OCI-LY7 (cell line): ENCODE data around the gene CATSPERB. TPM values are rescaled to one million over a fixed set of nuclear protein-coding genes. Genes with fewer than 3 reads are reported as not detected.

Experiments
- BruUV-seq: library from RNA; stranded (reverse); fragments of 400-500 nt; replicated peaks from 2 replicates; lab custom pipeline; 2021; lab: Mats Ljungman, UMichigan
- CTCF ChIA-PET: fragments of 300-600 bp; sonication (Branson Sonifier 250); formaldehyde crosslinking; loops from one replicate; lab custom pipeline; 2022; ENCODE audit warnings: antibody characterized with exemption; ENCODE audit not compliant: unreplicated experiment; lab: Charles Lee
- POLR2A ChIA-PET: fragments of 300-600 bp; sonication (Branson Sonifier 250); formaldehyde crosslinking; loops from one replicate; lab custom pipeline; 2022; ENCODE audit warnings: antibody characterized with exemption; lab: Charles Lee
- DNase-seq: peaks from one replicate; pipeline ENCODE4 v3.0.0-alpha.2; 2015; ENCODE audit warnings: low spot score
- H2AFZ ChIP-seq: fragments of 200-600 bp; sonication (generic), shearing (Covaris generic); 2 replicates; pipeline ENCODE4 v1.6.1; 2014; ENCODE audit warnings: mild to moderate bottlenecking, antibody characterized with exemption, low read length, moderate library complexity
- H3K27ac ChIP-seq: fragments of 200-600 bp; sonication (generic); 2 replicates; pipeline ENCODE4 v1.5.1; 2014; ENCODE audit warnings: mixed run types, low read depth, mild to moderate bottlenecking, moderate library complexity, low read length, inconsistent platforms; ENCODE audit not compliant: poor library complexity, severe bottlenecking
- H3K36me3 ChIP-seq: fragments of 200-600 bp; sonication (generic); 2 replicates; pipeline ENCODE4 v1.6.1; 2014; ENCODE audit warnings: mild to moderate bottlenecking, antibody characterized with exemption, low read length, moderate library complexity, mixed read lengths; ENCODE audit not compliant: insufficient read depth
- H3K4me1 ChIP-seq: fragments of 200-600 bp; sonication (generic); 2 replicates; pipeline ENCODE4 v1.5.1; 2014; ENCODE audit warnings: mild to moderate bottlenecking, low read length; ENCODE audit not compliant: insufficient read depth, poor library complexity, severe bottlenecking
- H3K4me2 ChIP-seq: fragments of 200-600 bp; sonication (generic); 2 replicates; pipeline ENCODE4 v1.6.1; 2014; ENCODE audit warnings: mild to moderate bottlenecking, low read length
- H3K4me3 ChIP-seq: fragments of 200-600 bp; sonication (generic); 2 replicates; pipeline ENCODE4 v1.5.1; 2014; ENCODE audit warnings: mild to moderate bottlenecking, low read depth, low read length; ENCODE audit not compliant: poor library complexity, severe bottlenecking
- H3K79me2 ChIP-seq: fragments of 200-600 bp; sonication (generic); 2 replicates; pipeline ENCODE4 v1.6.1; 2016; ENCODE audit warnings: low read depth, mild to moderate bottlenecking, low read length, moderate library complexity, mixed read lengths; ENCODE audit not compliant: insufficient read depth
- H3K9me2 ChIP-seq: fragments of 200-600 bp; sonication (generic); 2 replicates; pipeline ENCODE4 v1.6.1; 2016; ENCODE audit warnings: mild to moderate bottlenecking, low read length, mixed read lengths; ENCODE audit not compliant: insufficient read depth
- H3K9me3 ChIP-seq: fragments of 200-600 bp; sonication (generic); 2 replicates; pipeline ENCODE4 v1.6.1; 2014; ENCODE audit warnings: mild to moderate bottlenecking, mixed run types, low read length, mixed read lengths
- H4K20me1 ChIP-seq: fragments of 200-600 bp; sonication (generic); 2 replicates; pipeline ENCODE4 v1.6.1; 2014; ENCODE audit warnings: mild to moderate bottlenecking, antibody characterized with exemption, low read length, moderate library complexity, mixed read lengths; ENCODE audit not compliant: insufficient read depth
- EZH2phosphoT487 ChIP-seq: fragments of 200-600 bp; sonication (generic); IDR thresholded peaks from 2 replicates; pipeline ENCODE4 v1.6.1; 2018; ENCODE audit warnings: low read depth, borderline replicate concordance, mild to moderate bottlenecking, mixed run types, antibody characterized with exemption, low read length, moderate library complexity, mixed read lengths
- intact Hi-C: fragments of 100-400 bp; cut with micrococcal nuclease; formaldehyde crosslinking; loops from one replicate; pipeline ENCODE4 v1.10.0; 2022; ENCODE audit not compliant: unreplicated experiment
- total RNA-seq, 2 experiments: library from RNA; depleted of rRNA in 1 of 2; stranded (reverse); fragments of >200 nt in 1 of 2; shearing (Covaris generic) in 1 of 2; gene quantifications; 2 replicates each; pipeline ENCODE4 v1.2.3, GENCODE V29; 2014 to 2022
- TF ChIP-seq, protein P1 (sequence below): fragments of 200-600 bp; sonication (generic); conservative IDR thresholded peaks from 2 replicates; pipeline ENCODE4 v1.5.1; 2014; ENCODE audit warnings: mild to moderate bottlenecking, antibody characterized with exemption, low read length, moderate library complexity, mixed read lengths

CATSPERB gene
- total RNA-seq, 2 experiments from 2014 or later, result not detected

DNA sequence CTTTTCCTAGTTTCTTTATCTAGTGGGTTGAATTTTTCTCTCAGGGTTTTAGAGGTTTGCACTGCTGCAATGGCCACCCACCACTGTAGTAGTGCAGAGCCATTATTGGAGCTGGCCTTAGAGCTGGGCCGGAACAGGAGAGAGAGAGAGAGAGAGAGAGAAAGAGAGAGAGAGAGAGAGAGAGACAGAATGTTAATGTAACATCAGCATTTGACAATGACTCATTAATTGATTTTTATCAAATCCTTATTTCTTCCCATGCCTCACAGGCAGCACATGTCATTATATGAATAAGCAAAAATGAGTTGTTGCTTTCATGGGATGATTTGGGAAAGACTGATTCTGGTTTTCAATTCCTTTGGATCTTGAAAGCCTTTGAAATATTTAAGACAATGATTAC lies 145.5 kb downstream of the CATSPERB start:
- TF ChIP-seq EZH2phosphoT487, result no peak
- TF ChIP-seq, protein P1, sequence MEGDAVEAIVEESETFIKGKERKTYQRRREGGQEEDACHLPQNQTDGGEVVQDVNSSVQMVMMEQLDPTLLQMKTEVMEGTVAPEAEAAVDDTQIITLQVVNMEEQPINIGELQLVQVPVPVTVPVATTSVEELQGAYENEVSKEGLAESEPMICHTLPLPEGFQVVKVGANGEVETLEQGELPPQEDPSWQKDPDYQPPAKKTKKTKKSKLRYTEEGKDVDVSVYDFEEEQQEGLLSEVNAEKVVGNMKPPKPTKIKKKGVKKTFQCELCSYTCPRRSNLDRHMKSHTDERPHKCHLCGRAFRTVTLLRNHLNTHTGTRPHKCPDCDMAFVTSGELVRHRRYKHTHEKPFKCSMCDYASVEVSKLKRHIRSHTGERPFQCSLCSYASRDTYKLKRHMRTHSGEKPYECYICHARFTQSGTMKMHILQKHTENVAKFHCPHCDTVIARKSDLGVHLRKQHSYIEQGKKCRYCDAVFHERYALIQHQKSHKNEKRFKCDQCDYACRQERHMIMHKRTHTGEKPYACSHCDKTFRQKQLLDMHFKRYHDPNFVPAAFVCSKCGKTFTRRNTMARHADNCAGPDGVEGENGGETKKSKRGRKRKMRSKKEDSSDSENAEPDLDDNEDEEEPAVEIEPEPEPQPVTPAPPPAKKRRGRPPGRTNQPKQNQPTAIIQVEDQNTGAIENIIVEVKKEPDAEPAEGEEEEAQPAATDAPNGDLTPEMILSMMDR, result no peak
- Histone ChIP-seq H3K4me2 (no peak overlapping the region), H3K9me3 (0 out of 2 replicates have a peak, but pooled peaks cover 2% of the 10 kb centered on the region), H3K9me2 (0 out of 2 replicates have a peak, but pooled peaks cover 3% of the 10 kb centered on the region), H2AFZ (no peak overlapping the region), H3K79me2 (no peaks in the 10 kb centered on the region), H3K4me1 (no peaks in the 10 kb centered on the region), H4K20me1 (no peaks in the 10 kb centered on the region), H3K4me3 (no peak overlapping the region), H3K27ac (no peak overlapping the region), H3K36me3 (no peaks in the 10 kb centered on the region)
- ChIA-PET POLR2A (interaction anchor here (0.9 kb wide), 1 partner anchor 10 kb away, joined by 4 read pairs; no protein-coding TSS in a partner anchor), CTCF (no interaction called here)
- intact Hi-C loops, result no loop called here
- DNase-seq, result no peak
- no TSS peak for BruUV-seq

DNA sequence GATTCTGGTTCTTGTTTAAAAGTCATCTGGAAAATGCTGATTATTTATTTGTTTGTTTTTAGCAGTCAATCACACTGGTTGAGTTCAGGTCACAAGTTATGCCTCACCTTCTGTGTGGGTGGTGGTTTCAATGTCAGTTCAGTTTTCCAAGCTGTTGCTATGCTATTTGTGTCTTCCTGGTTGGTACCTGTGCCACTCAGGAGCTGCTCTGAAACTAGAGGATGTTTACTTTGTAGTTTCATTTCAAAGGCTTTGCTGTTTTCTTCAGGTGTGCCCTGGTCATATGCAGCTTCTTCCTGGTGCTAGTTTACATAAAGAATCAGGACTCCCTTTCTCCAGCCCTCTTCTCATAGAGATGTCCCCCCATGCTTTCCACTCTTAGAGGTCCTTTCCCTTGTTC lies 146.0 kb downstream of the CATSPERB start:
- POLR2A ChIA-PET, result interaction anchor here (0.6 to 0.9 kb wide), 2 partner anchors 11 to 14 kb away, joined by 4 read pairs; no protein-coding TSS in a partner anchor
- no peak for DNase-seq
- Histone ChIP-seq H3K36me3 (no peaks in the 10 kb centered on the region), H3K4me1 (no peaks in the 10 kb centered on the region), H4K20me1 (no peaks in the 10 kb centered on the region), H3K4me2 (no peak overlapping the region), H3K9me3 (no peaks in the 10 kb centered on the region), H3K27ac (no peak overlapping the region), H3K9me2 (0 out of 2 replicates have a peak, but pooled peaks cover 3% of the 10 kb centered on the region), H3K4me3 (no peak overlapping the region), H2AFZ (no peak overlapping the region), H3K79me2 (no peaks in the 10 kb centered on the region)
- intact Hi-C loops, result no loop called here
- CTCF ChIA-PET, result no interaction called here
- BruUV-seq, result no TSS peak
- TF ChIP-seq EZH2phosphoT487, result no peak
- TF ChIP-seq, protein P1, result no peak

DNA sequence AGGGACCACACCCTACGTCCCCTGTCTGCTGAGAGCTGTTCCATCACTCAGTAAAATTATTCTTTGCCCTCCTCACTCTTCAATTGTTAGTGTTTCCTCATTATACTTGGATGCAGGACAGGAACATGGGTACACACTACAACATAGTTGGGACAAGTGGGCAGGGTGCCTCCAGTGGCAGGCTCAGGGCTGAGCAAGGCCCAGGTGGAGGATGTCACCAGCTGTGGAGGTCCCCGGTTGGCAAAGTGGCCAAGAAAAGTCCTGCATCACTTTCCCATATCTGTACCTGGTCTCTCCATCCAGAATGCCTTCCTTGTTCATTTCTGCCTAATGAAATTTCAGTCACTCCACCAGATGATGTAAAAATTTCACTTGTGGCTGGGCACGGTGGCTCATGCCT lies 149.1 kb downstream of the CATSPERB start:
- intact Hi-C loops, result no loop called here
- no peak overlapping the region for H3K27ac ChIP-seq
- no peaks in the 10 kb centered on the region for H3K4me1 ChIP-seq
- no peaks in the 10 kb centered on the region for H3K9me2 ChIP-seq
- no peak for TF ChIP-seq EZH2phosphoT487
- TF ChIP-seq, protein P1, result no peak
- no peaks in the 10 kb centered on the region for H3K79me2 ChIP-seq
- no peaks in the 10 kb centered on the region for H3K36me3 ChIP-seq
- no TSS peak for BruUV-seq
- POLR2A ChIA-PET, result no interaction called here
- no peaks in the 10 kb centered on the region for H4K20me1 ChIP-seq
- H3K9me3 ChIP-seq, result no peaks in the 10 kb centered on the region
- H3K4me3 ChIP-seq, result no peak overlapping the region
- CTCF ChIA-PET, result no interaction called here
- no peak overlapping the region for H2AFZ ChIP-seq
- H3K4me2 ChIP-seq, result no peak overlapping the region
- DNase-seq, result no peak
